ENCODE measurements around the gene LAIR1.

LAIR1 gene

GRCh38 chr19:54389553-54389952 lies 24.8 kb upstream of the LAIR1 start:
- no peak for TF ChIP-seq CTCF (IDR thresholded peaks at IDR 0.05)

- TF ChIP-seq CTCF (IDR thresholded peaks at IDR 0.05) = no peak
Observed at GRCh38 chr19:54388802-54389139, 24.0 kb upstream of the LAIR1 start.

GRCh38 chr19:54387991-54388801 lies 23.5 kb upstream of the LAIR1 start:
- TF ChIP-seq CTCF (IDR thresholded peaks at IDR 0.05) = no peak

- TF ChIP-seq CTCF (IDR thresholded peaks at IDR 0.05) = no peak
Observed at GRCh38 chr19:54383330-54383729, 18.6 kb upstream of the LAIR1 start.

GRCh38 chr19:54380897-54381296 lies 16.2 kb upstream of the LAIR1 start:
- TF ChIP-seq CTCF (IDR thresholded peaks at IDR 0.05) = no peak

- no peak for TF ChIP-seq CTCF (IDR thresholded peaks at IDR 0.05)
Observed at GRCh38 chr19:54379187-54379678, 14.5 kb upstream of the LAIR1 start.

GRCh38 chr19:54376610-54377285 lies 12.0 kb upstream of the LAIR1 start:
- no peak for TF ChIP-seq CTCF (IDR thresholded peaks at IDR 0.05)

All from LNCAP (cell line).